Naive thymus-derived CD8-positive, alpha-beta T cell (primary cell): ENCODE data around the gene HSDL1. TPM values are rescaled to one million over a fixed set of nuclear protein-coding genes. Genes with fewer than 3 reads are reported as not detected.

Experiments used
- ATAC-seq, 2 donors: fragments of 150-1000 bp; cut with Tn5 transposase in 1 of 2; sonication (Bioruptor Pico), chemical (Tn5 transposase) in 1 of 2; 1 replicate in 1 of 2; 2 replicates in 1 of 2; pipeline ENCODE4 v1.10.0; 2021; ENCODE audit warnings: mild to moderate bottlenecking in 2 of 2, moderate library complexity in 2 of 2
- POLR2A ChIA-PET: fragments of 350-600 bp; sonication (Branson Sonifier 250); formaldehyde crosslinking; loops from one replicate; lab custom pipeline; 2021; ENCODE audit warnings: antibody characterized with exemption; lab: Charles Lee
- DNase-seq, 10 donors: peaks; one replicate each; pipeline versions ENCODE4 v3.0.0 to v3.0.0-alpha.2; 2020 to 2022
- H3K27ac Mint-ChIP-seq, 10 donors: one replicate each; pipeline ENCODE4 v1.8.0; 2020 to 2022; ENCODE audit warnings: mild to moderate bottlenecking in 10 of 10, mixed read lengths in 10 of 10, moderate library complexity in 4 of 10, inconsistent platforms in 1 of 10
- H3K27me3 Mint-ChIP-seq, 5 donors: one replicate each; pipeline ENCODE4 v1.8.0; 2021 to 2022; ENCODE audit warnings: mixed read lengths in 5 of 5
- H3K36me3 Mint-ChIP-seq, 3 donors: one replicate each; pipeline ENCODE4 v1.8.0; 2020 to 2022; ENCODE audit warnings: mixed read lengths in 3 of 3, mild to moderate bottlenecking in 2 of 3, inconsistent platforms in 1 of 3
- H3K4me1 Mint-ChIP-seq, 4 donors: one replicate each; pipeline ENCODE4 v1.8.0; 2021 to 2022; ENCODE audit warnings: mixed read lengths in 4 of 4
- H3K4me3 Mint-ChIP-seq, 10 donors: one replicate each; pipeline ENCODE4 v1.8.0; 2020 to 2022; ENCODE audit warnings: mild to moderate bottlenecking in 10 of 10, mixed read lengths in 10 of 10, moderate library complexity in 6 of 10, inconsistent platforms in 1 of 10
- H3K9me3 Mint-ChIP-seq, 9 donors: one replicate each; pipeline ENCODE4 v1.8.0; 2020 to 2022; ENCODE audit warnings: mixed read lengths in 9 of 9, mild to moderate bottlenecking in 3 of 9, inconsistent platforms in 1 of 9, moderate library complexity in 1 of 9
- polyA plus RNA-seq, 3 donors: library from polyadenylated mRNA; unstranded; fragments of 300-500 nt; fragmentation: Illumina TruSeq; gene quantifications; one replicate each; pipeline ENCODE4 v1.2.3, GENCODE V29; 2021
- total RNA-seq, 8 experiments: library from RNA in 2 of 8; stranded (reverse) in 2 of 8; gene quantifications; one replicate each; pipeline ENCODE4 v1.2.3 and lab custom pipeline; 2021 to 2026

HSDL1 gene
- total and polyA plus RNA-seq, 5 experiments from 2014 or later, result 8.4 to 24.8 (median 14.7) TPM

DNA sequence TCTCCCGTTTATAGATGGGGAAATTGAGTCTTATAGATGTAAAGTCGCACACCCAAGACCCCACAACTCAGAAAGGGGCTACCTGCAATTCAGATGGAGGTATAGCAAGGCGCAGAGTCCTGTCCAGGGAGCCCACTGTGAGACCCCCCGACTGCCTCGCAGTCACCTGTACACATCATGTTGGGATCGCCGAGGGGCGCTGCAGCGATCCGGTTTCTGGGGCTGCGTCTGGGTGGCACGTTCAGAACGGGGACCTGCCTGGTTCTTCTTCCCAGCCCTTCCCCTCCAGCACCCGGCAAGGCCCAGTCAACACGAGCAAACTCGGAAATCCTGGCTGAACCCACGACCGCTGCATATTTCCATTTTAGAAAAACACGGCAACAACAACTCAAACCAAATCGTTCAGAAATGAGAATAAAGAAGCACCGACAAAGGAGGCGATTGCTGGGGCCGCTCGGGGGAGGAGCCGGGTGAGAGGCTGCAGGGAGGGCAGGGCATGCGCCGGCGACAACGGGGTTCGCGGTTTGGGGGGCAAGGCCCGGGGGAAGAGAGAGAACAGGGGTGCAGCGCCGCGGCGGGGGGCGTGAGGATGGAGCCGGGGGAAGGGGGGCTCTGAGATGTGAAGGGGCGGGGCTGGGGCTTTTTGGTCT is 643 bp downstream of the HSDL1 start:
- ATAC-seq (peak; percentile 59 to 69), DNase-seq (peak; percentile 17 to 76 (median 52))
- Mint-ChIP-seq H3K9me3 (no peaks in the 10 kb centered on the region), H3K27ac (peak overlapping the region; percentile 75 to 97 (median 93)), H3K36me3 (no peaks in the 10 kb centered on the region), H3K4me3 (peak overlapping the region; percentile 90 to 99 (median 96)), H3K4me1 (peaks cover 15 to 37% (median 31%) of the 10 kb centered on the region in 4 donors), H3K27me3 (peaks cover 0 to 3% (median 0%) of the 10 kb centered on the region in 5 donors)
- POLR2A ChIA-PET, result interaction anchor here (0.7 to 1.5 kb wide), 6 partner anchors 9 to 55 kb away, joined by 3 to 40 read pairs (median 3); partner anchors contain the start of genes MBTPS1 and TAF1C

DNA sequence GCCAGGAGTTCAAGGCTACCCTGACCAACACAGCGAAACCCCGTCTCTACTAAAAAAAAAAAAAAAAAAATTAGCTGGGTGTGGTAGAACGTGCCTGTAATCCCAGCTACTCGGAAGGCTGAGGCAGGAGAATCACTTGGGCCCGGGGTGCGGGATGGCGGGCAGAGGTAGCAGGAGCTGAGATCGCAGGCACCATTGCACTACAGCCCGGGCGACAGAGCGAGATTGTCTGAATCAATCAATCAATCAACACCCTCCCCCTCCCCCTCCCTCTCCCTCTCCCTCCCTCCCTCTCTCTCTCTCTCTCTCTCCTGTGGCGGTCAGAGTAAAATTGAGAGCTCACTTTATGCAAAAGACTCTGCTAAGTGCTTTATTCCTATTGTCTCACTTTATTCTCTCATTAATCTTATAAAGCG is 1.2 kb downstream of the HSDL1 start:
- Mint-ChIP-seq H3K27me3 (peaks cover 0 to 3% (median 0%) of the 10 kb centered on the region in 5 donors), H3K4me1 (peaks cover 20 to 42% (median 36%) of the 10 kb centered on the region in 4 donors), H3K4me3 (peak overlapping the region; percentile 90 to 99 (median 96)), H3K9me3 (no peaks in the 10 kb centered on the region), H3K36me3 (no peaks in the 10 kb centered on the region), H3K27ac (peak overlapping the region in 9 of 10 donors; percentile 75 to 97 (median 93))
- DNase-seq (no peak), ATAC-seq (no peak)
- POLR2A ChIA-PET, result interaction anchor here (0.7 kb wide), 1 partner anchor 8 kb away, joined by 3 read pairs; no protein-coding TSS in a partner anchor

DNA sequence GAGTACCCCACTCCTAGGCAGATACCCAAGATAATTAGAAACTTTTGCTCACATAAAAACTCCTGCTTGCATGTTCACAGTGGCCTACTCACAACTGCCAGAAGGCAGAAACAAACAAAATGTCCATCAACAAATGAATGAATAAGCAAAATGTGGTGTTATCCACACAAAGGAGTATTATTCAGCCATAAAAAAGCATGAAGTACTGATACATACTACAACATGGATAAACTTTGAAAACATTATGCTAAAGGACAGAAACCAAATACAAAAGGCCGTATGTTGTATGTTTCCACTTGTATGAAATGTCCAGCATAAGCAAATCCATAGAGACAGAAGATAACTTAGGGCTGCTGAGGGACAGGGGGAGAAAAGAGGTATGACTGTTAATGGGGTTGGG is 1.9 kb downstream of the HSDL1 start:
- peak overlapping the region in 4 of 10 donors; percentile 21 to 67 (median 43) for H3K27ac Mint-ChIP-seq
- peaks cover 0 to 3% (median 0%) of the 10 kb centered on the region in 5 donors for H3K27me3 Mint-ChIP-seq
- peaks cover 23 to 47% (median 42%) of the 10 kb centered on the region in 4 donors for H3K4me1 Mint-ChIP-seq
- H3K36me3 Mint-ChIP-seq, result no peaks in the 10 kb centered on the region
- POLR2A ChIA-PET, result no interaction called here
- DNase-seq (no peak), ATAC-seq (no peak)
- peak overlapping the region in 9 of 10 donors; percentile 6 to 99 (median 69) for H3K4me3 Mint-ChIP-seq
- H3K9me3 Mint-ChIP-seq, result no peaks in the 10 kb centered on the region

DNA sequence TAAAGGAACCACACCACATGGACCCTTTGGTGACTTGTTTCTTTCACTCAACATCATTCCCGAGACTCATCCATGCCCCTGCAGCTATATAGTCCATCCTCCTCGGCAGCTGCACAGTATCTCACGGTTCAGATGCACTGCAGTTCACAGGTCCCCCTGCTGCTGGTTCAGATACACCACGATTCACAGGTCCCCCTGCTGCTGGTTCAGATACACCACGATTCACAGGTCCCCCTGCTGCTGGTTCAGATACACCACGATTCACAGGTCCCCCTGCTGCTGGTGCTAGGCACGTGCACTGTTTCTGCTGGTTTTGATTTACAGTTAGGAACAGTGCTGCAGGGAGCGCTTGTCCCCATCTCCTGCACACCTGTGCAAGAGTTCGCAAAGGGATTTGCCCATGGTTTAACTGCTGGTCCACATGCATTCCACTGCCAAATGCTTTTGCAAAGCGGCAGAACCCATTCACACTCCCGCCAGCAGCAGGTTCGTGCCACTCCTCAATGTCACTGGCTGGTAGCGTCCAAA is 3.8 kb downstream of the HSDL1 start:
- peak overlapping the region in 2 of 10 donors; percentile 39 to 78 for H3K27ac Mint-ChIP-seq

GRCh38 chr16:84139628-84140258 is 5.2 kb downstream of the HSDL1 start:
- H3K4me1 Mint-ChIP-seq, result peaks cover 39 to 68% (median 56%) of the 10 kb centered on the region in 4 donors
- POLR2A ChIA-PET, result interaction anchor here (2.7 kb wide), 1 partner anchor 23 kb away, joined by 15 read pairs; the partner anchor contains the start of gene MBTPS1
- peaks cover 0 to 2% (median 0%) of the 10 kb centered on the region in 3 donors for H3K36me3 Mint-ChIP-seq
- peak overlapping the region in 3 of 10 donors; percentile 1 to 65 (median 36) for H3K27ac Mint-ChIP-seq
- H3K27me3 Mint-ChIP-seq, result no peaks in the 10 kb centered on the region
- H3K9me3 Mint-ChIP-seq, result no peaks in the 10 kb centered on the region
- H3K4me3 Mint-ChIP-seq, result no peak overlapping the region
- ATAC-seq (no peak), DNase-seq (no peak)

More for the DNA sequence above, 3.8 kb downstream of the HSDL1 start:
- Mint-ChIP-seq H3K36me3 (no peaks in the 10 kb centered on the region), H3K4me1 (peaks cover 31 to 61% (median 49%) of the 10 kb centered on the region in 4 donors), H3K27me3 (peaks cover 0 to 2% (median 0%) of the 10 kb centered on the region in 5 donors), H3K4me3 (peak overlapping the region in 1 of 10 donors; percentile 29), H3K9me3 (no peaks in the 10 kb centered on the region)
- POLR2A ChIA-PET, result interaction anchor here (0.6 to 1.0 kb wide), 2 partner anchors 25 to 868 kb away, joined by 4 read pairs; partner anchors contain the start of gene MBTPS1
- DNase-seq (peak in 6 of 10 donors; percentile 4 to 30 (median 18)), ATAC-seq (peak; percentile 6 to 21)

GRCh38 chr16:84138824-84139627 is 6.0 kb downstream of the HSDL1 start:
- H3K4me3 Mint-ChIP-seq, result peak overlapping the region in 3 of 10 donors; percentile 5 to 41 (median 27)
- peak overlapping the region in 6 of 10 donors; percentile 0 to 71 (median 64) for H3K27ac Mint-ChIP-seq
- POLR2A ChIA-PET, result interaction anchor here (0.6 to 2.7 kb wide), 3 partner anchors 22 to 962 kb away, joined by 3 to 15 read pairs (median 3); partner anchors contain the start of gene MBTPS1
- H3K36me3 Mint-ChIP-seq, result peaks cover 0 to 7% (median 0%) of the 10 kb centered on the region in 3 donors
- peak; percentile 52 to 67 for ATAC-seq
- H3K4me1 Mint-ChIP-seq, result peaks cover 34 to 67% (median 52%) of the 10 kb centered on the region in 4 donors
- DNase-seq, result no peak
- no peaks in the 10 kb centered on the region for H3K27me3 Mint-ChIP-seq
- H3K9me3 Mint-ChIP-seq, result no peaks in the 10 kb centered on the region

GRCh38 chr16:84138500-84138823 is 6.5 kb downstream of the HSDL1 start:
- peak overlapping the region in 1 of 10 donors; percentile 41 for H3K4me3 Mint-ChIP-seq
- H3K27me3 Mint-ChIP-seq, result no peaks in the 10 kb centered on the region
- POLR2A ChIA-PET, result interaction anchor here (2.7 kb wide), 1 partner anchor 22 kb away, joined by 15 read pairs; the partner anchor contains the start of gene MBTPS1
- no peaks in the 10 kb centered on the region for H3K9me3 Mint-ChIP-seq
- DNase-seq (no peak), ATAC-seq (no peak)
- H3K36me3 Mint-ChIP-seq, result peaks cover 0 to 7% (median 0%) of the 10 kb centered on the region in 3 donors
- peaks cover 33 to 63% (median 50%) of the 10 kb centered on the region in 4 donors for H3K4me1 Mint-ChIP-seq
- peak overlapping the region in 3 of 10 donors; percentile 0 to 36 (median 1) for H3K27ac Mint-ChIP-seq

DNA sequence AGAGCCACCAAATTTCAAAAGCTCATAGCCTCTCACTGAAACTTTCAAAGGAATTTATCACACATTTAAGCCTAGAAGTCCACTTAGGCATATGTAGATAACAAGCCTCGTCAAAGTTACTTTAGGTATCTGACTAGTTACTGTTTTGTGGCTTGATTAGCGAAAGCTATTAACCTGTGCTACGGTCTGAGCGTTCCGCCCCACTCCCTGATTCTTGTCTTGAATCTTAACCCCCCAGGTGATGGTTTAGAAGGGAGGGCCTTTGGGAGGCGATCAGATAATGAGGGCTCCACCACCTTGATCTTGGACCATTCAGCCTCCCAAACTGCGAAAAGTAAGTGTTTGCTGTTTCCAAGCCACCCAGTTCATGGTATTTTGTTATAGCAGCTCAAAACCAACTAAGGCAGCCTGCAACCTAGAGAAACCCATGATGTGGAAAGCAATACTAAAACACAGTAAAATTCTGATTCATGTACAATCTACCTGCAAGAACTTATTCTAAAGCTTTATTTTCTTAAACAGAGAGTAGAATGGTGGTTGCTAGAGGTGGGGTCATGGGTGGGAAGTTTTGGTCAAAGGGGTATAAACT is 7.1 kb downstream of the HSDL1 start:
- DNase-seq (no peak), ATAC-seq (no peak)
- POLR2A ChIA-PET, result interaction anchor here (2.7 kb wide), 1 partner anchor 21 kb away, joined by 15 read pairs; the partner anchor contains the start of gene MBTPS1
- peaks cover 29 to 58% (median 45%) of the 10 kb centered on the region in 4 donors for H3K4me1 Mint-ChIP-seq
- H3K4me3 Mint-ChIP-seq, result no peak overlapping the region
- H3K36me3 Mint-ChIP-seq, result peaks cover 0 to 7% (median 0%) of the 10 kb centered on the region in 3 donors
- H3K9me3 Mint-ChIP-seq, result no peaks in the 10 kb centered on the region
- H3K27me3 Mint-ChIP-seq, result no peaks in the 10 kb centered on the region
- H3K27ac Mint-ChIP-seq, result peak overlapping the region in 1 of 10 donors; percentile 17

DNA sequence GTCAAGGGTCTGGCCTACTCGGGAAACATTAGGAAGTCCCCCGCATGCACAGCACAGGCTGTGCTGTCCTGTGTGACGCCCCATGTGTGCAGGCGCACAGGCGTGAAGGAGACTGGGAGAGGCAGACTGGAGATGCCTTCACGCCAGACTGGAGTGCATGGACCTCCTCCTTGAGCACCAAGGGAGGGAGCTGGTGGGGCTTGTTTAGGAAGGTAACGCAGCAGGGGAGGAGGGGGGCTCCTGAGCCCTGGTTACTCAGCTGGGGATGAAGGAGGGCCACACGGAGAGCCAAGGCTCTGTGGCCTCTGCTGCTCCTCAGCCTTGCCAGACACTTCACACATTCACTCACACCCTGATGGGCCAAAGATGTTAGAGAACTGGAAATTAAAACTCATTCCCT is 7.7 kb downstream of the HSDL1 start:
- H3K4me1 Mint-ChIP-seq, result peaks cover 29 to 57% (median 45%) of the 10 kb centered on the region in 4 donors
- peak overlapping the region in 1 of 10 donors; percentile 79 for H3K27ac Mint-ChIP-seq
- POLR2A ChIA-PET, result interaction anchor here (2.7 kb wide), 1 partner anchor 21 kb away, joined by 15 read pairs; the partner anchor contains the start of gene MBTPS1
- no peaks in the 10 kb centered on the region for H3K27me3 Mint-ChIP-seq
- H3K9me3 Mint-ChIP-seq, result no peaks in the 10 kb centered on the region
- no peak overlapping the region for H3K4me3 Mint-ChIP-seq
- DNase-seq (no peak), ATAC-seq (no peak)
- peaks cover 0 to 9% (median 0%) of the 10 kb centered on the region in 3 donors for H3K36me3 Mint-ChIP-seq

DNA sequence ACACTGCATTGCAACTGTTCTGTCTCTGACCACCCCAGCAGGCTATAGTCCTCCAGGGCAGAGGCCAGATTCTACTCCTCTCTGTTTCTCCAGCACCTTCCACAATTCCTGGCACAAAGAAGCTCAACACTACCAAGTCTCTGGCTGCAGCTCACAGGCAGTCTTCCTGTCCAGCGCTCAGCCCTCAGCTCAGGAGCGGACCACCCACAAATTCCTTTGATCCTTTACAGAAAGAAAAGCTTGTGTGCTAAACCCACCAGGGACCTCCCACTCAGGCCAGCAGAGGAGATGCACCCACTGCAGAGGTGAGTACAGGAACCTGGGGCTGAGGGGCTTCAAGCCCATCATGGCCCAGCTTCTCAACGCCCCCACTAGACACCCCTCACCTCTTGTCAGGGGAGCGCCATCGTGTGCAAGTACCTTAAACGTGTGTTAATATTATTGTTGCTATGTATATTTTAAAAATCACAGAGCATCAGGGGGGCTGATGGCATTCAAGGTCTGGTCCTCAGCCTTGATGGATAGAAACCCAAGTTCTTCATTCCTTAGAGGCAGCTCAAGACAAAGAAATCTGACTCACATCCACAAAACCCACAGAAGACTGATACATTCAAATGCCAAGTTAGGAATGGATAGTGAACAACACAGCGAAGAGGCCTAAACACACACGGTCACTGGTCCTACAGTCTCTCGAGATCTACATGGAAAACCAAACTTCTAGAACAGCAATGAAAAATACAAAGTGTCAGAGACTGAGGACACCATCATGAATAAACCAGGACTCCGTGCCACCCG is 8.4 kb downstream of the HSDL1 start:
- no peak for DNase-seq
- H3K4me1 Mint-ChIP-seq, result peaks cover 27 to 51% (median 42%) of the 10 kb centered on the region in 4 donors
- peak overlapping the region in 3 of 10 donors; percentile 41 to 79 (median 69) for H3K27ac Mint-ChIP-seq
- no peaks in the 10 kb centered on the region for H3K27me3 Mint-ChIP-seq
- no peak overlapping the region for H3K4me3 Mint-ChIP-seq
- POLR2A ChIA-PET, result no interaction called here
- no peak for ATAC-seq
- H3K36me3 Mint-ChIP-seq, result peaks cover 0 to 9% (median 0%) of the 10 kb centered on the region in 3 donors
- no peaks in the 10 kb centered on the region for H3K9me3 Mint-ChIP-seq
